HUES64 (cell line): Measurements from ENCODE around the gene ITGB5.

Experiments
- H3K27ac ChIP-seq: 2 replicates; pipeline ENCODE4 v1.7.0; 2013; ENCODE audit warnings: low read depth, low read length, inconsistent platforms
- H3K27me3 ChIP-seq: 2 replicates; pipeline ENCODE4 v1.6.1; 2013; ENCODE audit warnings: mild to moderate bottlenecking, low read length; ENCODE audit not compliant: insufficient read depth
- H3K36me3 ChIP-seq: 2 replicates; pipeline ENCODE4 v1.6.1; 2013; ENCODE audit warnings: mild to moderate bottlenecking, low read length; ENCODE audit not compliant: insufficient read depth
- H3K4me1 ChIP-seq: 2 replicates; pipeline ENCODE4 v1.6.1; 2013; ENCODE audit warnings: mild to moderate bottlenecking, low read length, moderate library complexity; ENCODE audit not compliant: insufficient read depth
- H3K4me3 ChIP-seq: 2 replicates; pipeline ENCODE4 v1.5.1; 2013; ENCODE audit warnings: mild to moderate bottlenecking, low read length, moderate library complexity
- H3K9ac ChIP-seq: 2 replicates; pipeline ENCODE4 v1.6.1; 2013; ENCODE audit warnings: mild to moderate bottlenecking, low read depth, low read length
- H3K9me3 ChIP-seq: 2 replicates; pipeline ENCODE4 v1.6.1; 2013; ENCODE audit warnings: low read depth, low read length; ENCODE audit not compliant: insufficient read depth
- WGBS: fragments of 150-250, 120-280 bp; methylation state at CpG from one replicate; pipeline ENCODE4 v1.1.7; 2013; ENCODE audit warnings: missing lambda C conversion rate; 5-methylcytosine and 5-hydroxymethylcytosine counted together

Gene ITGB5

DNA sequence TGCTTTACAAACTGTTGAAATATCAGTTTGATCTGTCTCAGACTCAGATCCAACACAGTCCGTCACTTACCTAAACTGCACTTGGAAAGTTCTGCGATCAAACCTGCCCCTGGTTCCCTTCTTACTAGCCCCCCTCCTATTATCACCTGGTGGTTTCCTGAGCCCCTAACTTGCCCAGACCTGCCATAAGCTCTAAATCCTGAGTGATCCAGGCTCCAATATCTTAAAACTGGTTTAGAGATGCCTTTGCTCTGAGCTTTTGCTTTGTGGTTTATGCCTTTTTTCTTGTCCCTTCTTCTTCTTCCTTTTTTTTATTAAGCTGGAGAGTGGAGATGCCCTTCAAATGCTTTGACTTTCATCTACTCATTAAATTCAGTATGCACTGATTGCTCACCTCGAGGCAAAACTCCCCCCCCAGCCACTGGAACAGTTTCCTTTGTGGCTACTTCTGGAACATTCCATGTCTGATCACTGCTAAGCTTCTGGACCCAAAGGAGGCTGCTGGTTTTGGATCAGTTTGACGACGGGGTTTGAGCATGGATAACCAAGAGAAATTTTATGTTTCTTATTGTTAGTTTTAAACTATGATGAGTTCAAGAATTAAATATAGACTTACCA is 3.5 kb upstream of the ITGB5 start:
- Histone ChIP-seq H3K9ac (no peak overlapping the region), H3K9me3 (no peaks in the 10 kb centered on the region), H3K4me3 (no peak overlapping the region), H3K36me3 (no peaks in the 10 kb centered on the region), H3K27ac (no peak overlapping the region), H3K27me3 (no peaks in the 10 kb centered on the region), H3K4me1 (peaks cover 21% of the 10 kb centered on the region)
- WGBS = 91% methylated on average over 5 of the region's 5 CpGs

- WGBS = 44% methylated on average over 8 of the region's 8 CpGs
- H3K36me3 ChIP-seq = no peaks in the 10 kb centered on the region; the same call in 1 of the 2 replicates
- no peaks in the 10 kb centered on the region for H3K9me3 ChIP-seq
- H3K4me3 ChIP-seq = peak overlapping the region; percentile 81
- no peaks in the 10 kb centered on the region for H3K27me3 ChIP-seq
- H3K4me1 ChIP-seq = peaks cover 41% of the 10 kb centered on the region
- peak overlapping the region; percentile 86 for H3K27ac ChIP-seq
- peak overlapping the region; percentile 90 for H3K9ac ChIP-seq
Measured at GRCh38 chr3:124888482-124889441, 1.6 kb upstream of the ITGB5 start.

- peak overlapping the region; percentile 81 for H3K4me3 ChIP-seq
- H3K9me3 ChIP-seq = no peaks in the 10 kb centered on the region
- H3K9ac ChIP-seq = peak overlapping the region; percentile 90
- H3K4me1 ChIP-seq = peaks cover 49% of the 10 kb centered on the region
- H3K27me3 ChIP-seq = no peaks in the 10 kb centered on the region
- H3K27ac ChIP-seq = peak overlapping the region; percentile 86
- H3K36me3 ChIP-seq = no peaks in the 10 kb centered on the region; the same call in 1 of the 2 replicates
- 81% methylated on average over 11 of the region's 11 CpGs for WGBS
Measured at GRCh38 chr3:124887932-124888298, 750 bp upstream of the ITGB5 start.

DNA sequence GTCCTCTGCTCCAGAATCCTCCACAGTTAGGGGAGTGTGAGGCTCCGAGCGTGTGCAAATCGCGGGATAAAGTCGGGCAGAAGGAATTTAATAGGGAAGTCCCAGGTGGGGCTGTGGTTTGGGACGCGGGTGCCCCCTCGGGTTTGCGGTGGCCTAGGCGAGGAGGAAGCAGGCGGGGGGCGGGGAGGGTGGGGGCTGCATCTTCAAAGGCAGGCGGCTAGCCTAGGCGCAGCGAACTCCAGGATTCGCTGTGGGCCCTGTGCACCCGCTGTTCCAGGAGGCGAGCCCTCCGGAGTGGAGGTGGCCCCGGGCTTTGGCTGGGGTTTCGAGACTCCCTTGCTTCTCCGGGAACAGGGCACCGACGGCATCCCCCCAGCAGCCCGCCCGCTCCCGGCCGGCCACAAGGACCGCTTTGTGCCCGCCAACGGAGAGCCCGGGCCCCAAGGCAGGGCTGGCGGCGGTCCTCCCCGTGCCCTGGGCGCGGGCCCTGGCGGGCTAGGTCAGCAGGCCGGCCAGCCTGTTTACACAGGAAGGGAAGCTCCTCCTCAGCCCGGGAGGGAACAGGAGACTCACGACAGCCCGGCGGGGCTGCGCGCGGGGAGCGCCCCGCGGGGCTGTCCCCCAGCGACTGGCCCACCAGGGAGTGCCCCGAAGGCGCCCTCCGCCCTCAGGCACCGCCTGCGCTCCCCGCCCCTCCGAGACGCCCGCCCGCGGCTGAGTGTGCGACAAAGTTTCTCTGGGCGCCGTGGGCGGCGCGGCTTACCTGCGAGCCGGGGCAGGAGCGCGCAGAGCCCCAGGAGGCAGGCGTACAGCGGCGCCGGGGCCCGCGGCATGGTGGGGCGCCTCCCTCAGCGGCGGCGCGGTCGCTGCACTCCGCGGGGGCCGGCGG is 753 bp downstream of the ITGB5 start:
- peak overlapping the region; percentile 81 for H3K27ac ChIP-seq
- H3K9me3 ChIP-seq = no peaks in the 10 kb centered on the region
- WGBS = under 1% methylated on average over 87 of the region's 87 CpGs
- H3K36me3 ChIP-seq = peaks cover under 1% of the 10 kb centered on the region; the same call in 1 of the 2 replicates
- peak overlapping the region; percentile 90 for H3K9ac ChIP-seq
- H3K4me1 ChIP-seq = peaks cover 60% of the 10 kb centered on the region
- no peaks in the 10 kb centered on the region for H3K27me3 ChIP-seq
- peak overlapping the region; percentile 81 for H3K4me3 ChIP-seq

GRCh38 chr3:124885466-124886167 is 1.5 kb downstream of the ITGB5 start:
- no peaks in the 10 kb centered on the region for H3K9me3 ChIP-seq
- peak overlapping the region; percentile 81 for H3K4me3 ChIP-seq
- peak overlapping the region; percentile 90 for H3K9ac ChIP-seq
- peak overlapping the region; percentile 66 for H3K27ac ChIP-seq
- H3K36me3 ChIP-seq = peaks cover 2% of the 10 kb centered on the region; the same call in 1 of the 2 replicates
- WGBS = 1% methylated on average over 16 of the region's 17 CpGs
- H3K4me1 ChIP-seq = peaks cover 60% of the 10 kb centered on the region
- H3K27me3 ChIP-seq = no peaks in the 10 kb centered on the region

- Histone ChIP-seq H3K4me3 (peak overlapping the region; percentile 81; the same call in 1 of the 2 replicates), H3K4me1 (peaks cover 65% of the 10 kb centered on the region), H3K9me3 (no peaks in the 10 kb centered on the region), H3K27ac (no peak overlapping the region), H3K36me3 (peaks cover 2% of the 10 kb centered on the region; the same call in 1 of the 2 replicates), H3K9ac (no peak overlapping the region), H3K27me3 (no peaks in the 10 kb centered on the region)
- 71% methylated on average over 7 of the region's 7 CpGs for WGBS
Measured at GRCh38 chr3:124884474-124885101, 2.6 kb downstream of the ITGB5 start.

DNA sequence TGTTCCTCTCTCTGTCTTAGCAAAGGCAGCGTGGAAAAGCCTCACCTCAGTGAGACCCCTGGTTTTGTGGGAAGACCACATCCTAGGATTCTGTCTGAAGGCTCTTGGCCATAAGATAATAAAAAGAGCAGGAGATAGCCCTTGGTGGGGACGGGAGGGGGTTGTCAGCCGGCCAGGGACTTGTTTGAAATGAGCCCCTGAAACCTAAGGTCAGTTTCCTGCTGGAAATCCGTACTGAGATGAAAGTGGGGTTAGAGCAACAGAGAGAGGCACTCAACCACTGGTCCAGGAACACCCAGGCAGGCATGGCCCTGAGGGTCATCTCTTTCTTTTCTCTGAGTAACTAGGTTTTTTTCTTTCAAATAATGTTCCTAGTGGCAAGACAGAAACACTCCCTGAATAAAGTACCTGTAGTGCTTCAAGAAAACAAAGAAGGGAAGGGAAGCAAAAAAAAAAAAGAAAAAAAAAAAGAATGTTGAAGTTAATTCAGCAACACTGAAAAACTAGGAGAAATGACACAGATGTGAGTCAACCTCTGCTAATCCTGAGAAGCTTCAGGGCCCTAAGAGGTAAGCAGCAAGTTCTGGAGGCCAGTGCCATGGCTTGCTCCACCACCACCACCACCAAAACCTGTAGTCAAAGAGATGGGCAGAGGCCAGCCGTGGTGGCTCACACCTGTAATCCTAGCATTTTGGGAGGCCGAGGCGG is 3.2 kb downstream of the ITGB5 start:
- H3K27ac ChIP-seq = peak overlapping the region; percentile 33
- peaks cover 66% of the 10 kb centered on the region for H3K4me1 ChIP-seq
- no peak overlapping the region; the same call in 1 of the 2 replicates for H3K4me3 ChIP-seq
- WGBS = 45% methylated on average over 7 of the region's 7 CpGs
- H3K36me3 ChIP-seq = peaks cover 2% of the 10 kb centered on the region; the same call in 1 of the 2 replicates
- H3K9me3 ChIP-seq = no peaks in the 10 kb centered on the region
- H3K27me3 ChIP-seq = no peaks in the 10 kb centered on the region
- H3K9ac ChIP-seq = peak overlapping the region; percentile 29; the same call in 1 of the 2 replicates

- Histone ChIP-seq H3K9me3 (no peaks in the 10 kb centered on the region), H3K9ac (peak overlapping the region; percentile 29; the same call in 1 of the 2 replicates), H3K27me3 (no peaks in the 10 kb centered on the region), H3K4me1 (peaks cover 60% of the 10 kb centered on the region), H3K36me3 (peaks cover 7% of the 10 kb centered on the region; the same call in 1 of the 2 replicates), H3K27ac (peak overlapping the region; percentile 33), H3K4me3 (no peak overlapping the region; the same call in 1 of the 2 replicates)
- WGBS = 32% methylated on average over 13 of the region's 13 CpGs
Measured at GRCh38 chr3:124882816-124883747, 4.1 kb downstream of the ITGB5 start.
